Endothelial cell of umbilical vein (primary cell): ENCODE measurements around the gene NOLC1. TPM values are rescaled to one million over a fixed set of nuclear protein-coding genes. Genes with fewer than 3 reads are reported as not detected.

Source experiments
- BruUV-seq: library from RNA; stranded (reverse); fragments of 400-500 nt; replicated peaks from 2 replicates; lab custom pipeline; 2021; lab: Mats Ljungman, UMichigan
- CTCF ChIA-PET: fragments of 300-600, 350-600 bp; sonication (Branson Sonifier 250); formaldehyde crosslinking; loops from one replicate; lab custom pipeline; 2021; ENCODE audit warnings: antibody characterized with exemption, inconsistent platforms; lab: Charles Lee
- POLR2A ChIA-PET: fragments of 300-600, 350-600 bp; sonication (Branson Sonifier 250); formaldehyde crosslinking; loops from one replicate; lab custom pipeline; 2021; ENCODE audit warnings: antibody characterized with exemption, inconsistent platforms; lab: Charles Lee
- DNase-seq: peaks from one replicate; pipeline ENCODE4 v3.0.0-alpha.2; 2011; ENCODE audit warnings: low read depth, low spot score
- FAIRE-seq: peaks from 2 replicates; lab custom pipeline; 2011; peaks lifted over from hg19 to GRCh38; lab: Jason Lieb, UNC
- H2AFZ ChIP-seq: 2 replicates; pipeline ENCODE4 v1.6.0; 2012; ENCODE audit warnings: low read depth, low read length, control low read depth, inconsistent platforms
- H3K27ac ChIP-seq: 2 replicates; pipeline ENCODE4 v1.5.1; 2011; ENCODE audit warnings: low read depth, mild to moderate bottlenecking, control low read depth, low read length, moderate library complexity; ENCODE audit not compliant: insufficient read depth
- H3K27me3 ChIP-seq, 2 experiments: 2 replicates each; pipeline versions ENCODE4 v1.6.0 to v1.6.1; 2011; ENCODE audit warnings: low read length in 2 of 2, mixed read lengths in 1 of 2; ENCODE audit not compliant: control insufficient read depth in 2 of 2, insufficient read depth in 2 of 2
- H3K36me3 ChIP-seq, 2 experiments: 2 replicates in 1 of 2; 3 replicates in 1 of 2; pipeline ENCODE4 v1.5.1; 2011; ENCODE audit warnings: low read length in 2 of 2, mild to moderate bottlenecking in 1 of 2, moderate library complexity in 1 of 2; ENCODE audit not compliant: control insufficient read depth in 2 of 2, insufficient read depth in 2 of 2; ENCODE audit errors: extremely low read depth in 1 of 2
- H3K4me1 ChIP-seq: 3 replicates; pipeline ENCODE4 v1.5.1; 2011; ENCODE audit warnings: mild to moderate bottlenecking, low read length; ENCODE audit not compliant: control insufficient read depth, insufficient read depth; ENCODE audit errors: extremely low read depth
- H3K4me2 ChIP-seq: 2 replicates; pipeline ENCODE4 v1.6.1; 2011; ENCODE audit warnings: low read length, control low read depth, mixed read lengths; ENCODE audit not compliant: insufficient read depth
- H3K4me3 ChIP-seq, 3 experiments: fragments of 200-600 bp in 1 of 3; sonication (generic), shearing (Covaris generic) in 1 of 3; replicated peaks in 1 of 3; 2 replicates each; pipeline ENCODE4 v1.5.1; 2011 to 2016; ENCODE audit warnings: control low read depth in 3 of 3, low read length in 3 of 3, mild to moderate bottlenecking in 2 of 3, inconsistent platforms in 1 of 3, low read depth in 1 of 3, moderate library complexity in 1 of 3; ENCODE audit not compliant: insufficient read depth in 1 of 3
- H3K79me2 ChIP-seq: 2 replicates; pipeline ENCODE4 v1.6.0; 2012; ENCODE audit warnings: low read length, inconsistent platforms; ENCODE audit not compliant: control insufficient read depth, insufficient read depth
- H3K9ac ChIP-seq: replicated peaks from 2 replicates; pipeline ENCODE3; 2011; ENCODE audit warnings: low read length, control low read depth; ENCODE audit not compliant: insufficient read depth; ENCODE audit errors: extremely low read depth
- H3K9me1 ChIP-seq: replicated peaks from 3 replicates; pipeline ENCODE4 v1.6.0; 2011; ENCODE audit warnings: mild to moderate bottlenecking, low read length; ENCODE audit not compliant: control insufficient read depth, insufficient read depth; ENCODE audit errors: extremely low read depth
- H3K9me3 ChIP-seq: replicated peaks from 2 replicates; pipeline ENCODE4 v1.5.1; 2012; ENCODE audit warnings: low read length, inconsistent platforms; ENCODE audit not compliant: control insufficient read depth, insufficient read depth
- H4K20me1 ChIP-seq: replicated peaks from 2 replicates; pipeline ENCODE3; 2011; ENCODE audit warnings: mild to moderate bottlenecking, low read length; ENCODE audit not compliant: control insufficient read depth, insufficient read depth; ENCODE audit errors: extremely low read depth
- GATA2 ChIP-seq: IDR thresholded peaks from 2 replicates; pipeline ENCODE4 v1.7.0; 2011; ENCODE audit warnings: low read depth, mild to moderate bottlenecking, moderate library complexity, mixed read lengths, low read length; ENCODE audit not compliant: insufficient read length, insufficient read depth
- MYC ChIP-seq: IDR thresholded peaks from one replicate; pipeline ENCODE4 v1.6.1; 2011; ENCODE audit warnings: mild to moderate bottlenecking, low read depth, low read length
- POLR2AphosphoS5 ChIP-seq: IDR thresholded peaks from 2 replicates; pipeline ENCODE4 v1.6.1; 2012; ENCODE audit warnings: low read depth, mild to moderate bottlenecking, control low read depth, low read length, moderate library complexity; ENCODE audit not compliant: insufficient read depth
- dilution Hi-C: fragments of 300-500 bp; cut with MboI; formaldehyde crosslinking; loops from one replicate; pipeline ENCODE4 v1.15.0; 2019; ENCODE audit warnings: low sequenced_read_pairs; ENCODE audit not compliant: extremely low pct_ligation_motif_present
- intact Hi-C: fragments of 100-400 bp; cut with micrococcal nuclease; formaldehyde crosslinking; loops from one replicate; pipeline ENCODE4 v1.10.0; 2022
- polyA plus RNA-seq, 4 experiments: library from polyadenylated mRNA; depleted of rRNA in 3 of 4; stranded (reverse) in 3 of 4; unstranded in 1 of 4; fragments of >200 nt; gene quantifications; 2 replicates each; pipeline versions ENCODE4 v1.2.1 to v1.2.3, GENCODE V29; 2011 to 2012; ENCODE audit warnings: missing spikeins in 1 of 4
- total RNA-seq: library from RNA; stranded (reverse); gene quantifications from 2 replicates; pipeline ENCODE4 v1.2.3, GENCODE V29; 2021
- TF ChIP-seq, protein P1 (sequence below), 2 donors: IDR thresholded peaks; 1 replicate in 1 of 2; 2 replicates in 1 of 2; pipeline ENCODE4 v1.5.1; 2011; ENCODE audit warnings: low read length in 2 of 2, mild to moderate bottlenecking in 2 of 2, moderate library complexity in 2 of 2, control low read depth in 1 of 2, inconsistent platforms in 1 of 2, low read depth in 1 of 2; ENCODE audit not compliant: insufficient read depth in 1 of 2; ENCODE audit errors: extremely low read depth in 1 of 2

The NOLC1 gene
- total and polyA plus RNA-seq, 2 donors (not counting 3 experiments of a cell fraction or from before 2014, with no cell fraction given) = 32.1 to 73.1 TPM

DNA sequence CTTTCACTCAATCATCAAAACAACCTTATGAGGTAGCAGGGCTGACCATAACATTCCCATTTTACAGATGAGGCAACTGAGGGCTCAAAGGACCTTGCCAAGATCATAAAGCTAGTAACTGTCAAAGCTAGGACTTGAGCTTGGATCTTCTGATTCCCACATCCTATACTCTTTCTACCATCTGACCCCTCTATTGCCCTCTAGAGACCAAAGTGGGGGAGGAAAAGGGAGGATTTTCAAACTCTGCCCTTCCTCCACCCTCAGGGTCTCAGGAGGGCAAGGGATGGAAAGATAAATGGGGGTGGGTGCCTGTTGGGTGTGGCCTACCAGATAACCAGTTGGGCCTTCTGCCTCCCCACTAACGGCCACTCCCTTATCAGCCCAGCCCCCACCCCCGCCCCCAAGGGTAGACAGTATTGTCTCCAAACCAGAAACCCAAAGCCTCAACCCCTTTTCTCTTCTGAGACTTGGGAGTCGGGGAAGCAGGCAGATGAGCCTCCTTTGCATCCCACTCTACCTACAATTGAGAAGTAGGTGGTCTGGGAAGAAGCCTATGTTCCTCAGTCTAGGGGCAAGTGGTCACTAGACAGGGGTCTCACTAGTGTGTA is 39.9 kb upstream of the NOLC1 start:
- Histone ChIP-seq H3K27ac (no peak overlapping the region), H3K27me3 (no peaks in the 10 kb centered on the region), H3K9ac (no peak overlapping the region), H3K36me3 (peaks cover 19 to 38% of the 10 kb centered on the region in 2 experiments), H2AFZ (no peak overlapping the region), H3K9me3 (no peaks in the 10 kb centered on the region), H3K4me2 (peak overlapping the region; percentile 9), H3K79me2 (peaks cover 36% of the 10 kb centered on the region), H4K20me1 (no peaks in the 10 kb centered on the region), H3K9me1 (no peaks in the 10 kb centered on the region), H3K4me3 (no peak overlapping the region), H3K4me1 (peaks cover 35% of the 10 kb centered on the region)
- BruUV-seq = no TSS peak
- dilution Hi-C loops (no loop called here), intact Hi-C loops (no loop called here)
- no peak for DNase-seq
- TF ChIP-seq MYC (no peak), POLR2AphosphoS5 (no peak), GATA2 (no peak)
- TF ChIP-seq, protein P1, sequence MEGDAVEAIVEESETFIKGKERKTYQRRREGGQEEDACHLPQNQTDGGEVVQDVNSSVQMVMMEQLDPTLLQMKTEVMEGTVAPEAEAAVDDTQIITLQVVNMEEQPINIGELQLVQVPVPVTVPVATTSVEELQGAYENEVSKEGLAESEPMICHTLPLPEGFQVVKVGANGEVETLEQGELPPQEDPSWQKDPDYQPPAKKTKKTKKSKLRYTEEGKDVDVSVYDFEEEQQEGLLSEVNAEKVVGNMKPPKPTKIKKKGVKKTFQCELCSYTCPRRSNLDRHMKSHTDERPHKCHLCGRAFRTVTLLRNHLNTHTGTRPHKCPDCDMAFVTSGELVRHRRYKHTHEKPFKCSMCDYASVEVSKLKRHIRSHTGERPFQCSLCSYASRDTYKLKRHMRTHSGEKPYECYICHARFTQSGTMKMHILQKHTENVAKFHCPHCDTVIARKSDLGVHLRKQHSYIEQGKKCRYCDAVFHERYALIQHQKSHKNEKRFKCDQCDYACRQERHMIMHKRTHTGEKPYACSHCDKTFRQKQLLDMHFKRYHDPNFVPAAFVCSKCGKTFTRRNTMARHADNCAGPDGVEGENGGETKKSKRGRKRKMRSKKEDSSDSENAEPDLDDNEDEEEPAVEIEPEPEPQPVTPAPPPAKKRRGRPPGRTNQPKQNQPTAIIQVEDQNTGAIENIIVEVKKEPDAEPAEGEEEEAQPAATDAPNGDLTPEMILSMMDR (IDR thresholded peaks at IDR 0.05; ENCODE audit: extremely low read depth in 1 of 2, insufficient read depth in 1 of 2, low read depth in 1 of 2, low read length in 2 of 2) = peak in 1 of 2 donors; percentile 10
- CTCF ChIA-PET = interaction anchor here (0.6 to 2.0 kb wide), 7 partner anchors 10 to 272 kb away, joined by 3 to 6 read pairs (median 3); partner anchors contain the start of gene PPRC1
- FAIRE-seq = peak; percentile 40
- POLR2A ChIA-PET = no interaction called here
